Endothelial cell of hepatic sinusoid (primary cell): ENCODE results near the gene IRF4.
"Not testable (repeated sequence)": the region's sequence is repeated elsewhere in the genome, so short reads cannot be mapped to it uniquely, and the experiment has no call there.

Experiments used
- in situ Hi-C: cut with HindIII; loops from 2 replicates; pipeline ENCODE4 v1.10.0; 2017; ENCODE audit warnings: low sequenced_read_pairs

The IRF4 gene

GRCh38 chr6:365835-366234 is 25.7 kb upstream of the IRF4 start:
- in situ Hi-C loops, result no loop called here

DNA sequence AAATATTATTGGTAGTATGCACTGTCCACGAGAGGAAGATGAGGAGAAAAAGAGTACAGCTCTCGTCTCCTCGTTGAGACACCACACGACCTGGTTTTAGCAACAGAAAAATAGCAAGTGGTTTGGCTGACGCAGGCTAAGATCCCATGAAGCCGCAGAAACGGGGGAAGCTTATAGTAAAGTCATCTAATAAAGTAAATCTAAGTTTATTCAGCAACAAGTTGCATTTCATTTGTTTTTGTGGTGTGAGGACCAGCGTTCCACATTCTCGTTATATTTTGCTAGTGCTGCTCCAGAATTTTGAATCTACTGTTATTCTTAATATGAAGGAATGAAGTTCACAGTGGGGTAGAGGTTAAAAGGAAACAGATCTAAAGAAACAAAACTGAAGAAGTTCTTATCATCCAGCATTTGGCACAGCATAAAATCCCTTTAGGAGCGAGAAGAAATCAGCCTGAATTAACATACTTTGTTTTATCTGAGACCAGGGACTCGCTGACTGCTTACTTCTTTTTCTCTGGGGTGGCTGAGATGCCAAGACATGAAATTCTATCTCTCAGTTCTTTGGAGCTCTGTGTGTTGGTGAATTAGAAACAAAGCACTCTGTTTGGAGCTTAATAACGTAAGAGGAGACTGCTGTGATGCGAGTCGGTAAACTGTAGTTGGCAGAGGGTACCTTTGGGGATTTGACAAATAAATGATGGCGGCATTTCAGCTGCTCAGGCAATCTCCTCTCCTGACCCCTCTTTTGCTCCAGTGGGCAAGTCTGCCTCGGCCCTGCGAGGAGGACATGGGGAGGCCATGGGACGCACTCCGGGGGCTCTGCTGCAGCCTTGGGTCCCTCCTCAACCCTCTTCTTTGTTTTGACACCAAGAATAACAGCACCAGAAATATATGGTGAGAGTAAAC is 24.9 kb upstream of the IRF4 start:
- in situ Hi-C loops, result no loop called here

DNA sequence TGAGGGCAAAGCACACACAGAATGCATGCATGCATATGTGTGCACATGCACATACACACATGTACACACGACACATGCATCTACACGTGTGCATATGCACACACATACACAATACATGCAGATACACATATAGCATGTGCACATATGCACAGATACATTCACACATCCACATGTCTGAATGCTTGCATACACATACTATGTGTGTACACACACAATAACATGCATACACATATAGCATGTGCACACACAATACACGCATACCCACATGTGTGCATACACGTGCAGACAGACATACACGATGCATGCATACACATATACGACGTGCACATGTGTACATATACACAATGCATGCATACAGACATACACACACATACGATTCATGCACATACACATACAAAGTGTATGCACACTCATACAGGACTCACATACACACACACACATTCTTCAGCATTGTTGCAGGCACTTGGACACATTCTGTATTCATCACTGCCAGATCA is 24.2 kb upstream of the IRF4 start:
- in situ Hi-C loops, result no loop called here

DNA sequence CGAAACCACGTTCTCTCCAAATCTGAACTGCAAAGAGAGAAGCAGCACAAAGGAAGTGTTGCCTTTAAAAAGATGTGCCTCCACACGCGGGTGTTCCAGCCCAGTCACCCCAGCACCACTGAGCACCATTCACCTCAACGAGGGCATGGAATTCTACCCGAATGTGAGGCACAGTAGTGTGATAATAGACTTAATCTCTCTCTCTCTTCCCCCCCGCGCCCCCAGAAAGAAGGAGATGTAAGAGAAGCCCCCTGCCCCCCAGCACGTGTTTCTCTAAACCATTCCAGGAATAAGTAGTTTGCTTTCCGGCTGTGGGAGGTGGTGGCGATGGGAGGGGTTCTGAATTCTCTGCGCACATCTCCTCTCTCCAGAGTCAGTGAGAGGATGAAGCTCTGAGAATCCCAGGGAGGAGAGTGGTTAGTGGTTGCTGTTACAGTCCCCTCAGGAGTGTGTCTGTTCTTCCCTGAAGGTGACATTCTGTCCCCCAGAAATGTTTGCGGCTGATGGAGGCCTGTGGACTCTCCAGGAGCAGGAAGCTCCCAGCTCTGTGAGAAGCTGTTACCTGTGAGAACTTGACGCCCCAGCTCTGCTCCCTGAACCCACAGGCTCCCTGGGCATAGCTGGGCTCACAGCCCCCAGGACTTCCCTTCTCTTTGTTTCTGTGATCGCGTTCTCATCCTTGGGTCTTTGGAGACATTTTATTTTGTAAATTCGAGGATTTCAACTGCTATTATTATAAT is 23.5 kb upstream of the IRF4 start:
- in situ Hi-C loops, result no loop called here

GRCh38 chr6:369559-370431 is 21.8 kb upstream of the IRF4 start:
- in situ Hi-C loops, result no loop called here

DNA sequence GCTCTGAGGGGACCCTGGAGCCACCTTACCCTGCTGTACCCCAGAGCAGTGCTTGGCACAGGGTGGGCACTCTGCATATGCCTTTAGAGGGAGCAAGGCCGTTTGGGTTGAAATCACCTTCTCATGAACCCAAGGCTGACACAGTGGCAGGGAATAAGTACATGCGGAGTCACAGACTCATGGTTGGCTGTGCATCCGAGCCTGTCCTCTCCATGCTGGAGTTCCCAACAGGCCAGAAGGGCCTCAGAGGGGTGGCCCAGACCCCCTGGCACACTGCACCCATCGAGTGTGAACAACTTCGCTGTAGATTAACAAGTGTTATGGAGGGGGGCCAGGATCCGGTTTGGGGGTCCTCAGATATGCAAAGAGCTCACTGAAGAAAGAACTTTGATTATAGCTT is 21.0 kb upstream of the IRF4 start:
- in situ Hi-C loops, result no loop called here

DNA sequence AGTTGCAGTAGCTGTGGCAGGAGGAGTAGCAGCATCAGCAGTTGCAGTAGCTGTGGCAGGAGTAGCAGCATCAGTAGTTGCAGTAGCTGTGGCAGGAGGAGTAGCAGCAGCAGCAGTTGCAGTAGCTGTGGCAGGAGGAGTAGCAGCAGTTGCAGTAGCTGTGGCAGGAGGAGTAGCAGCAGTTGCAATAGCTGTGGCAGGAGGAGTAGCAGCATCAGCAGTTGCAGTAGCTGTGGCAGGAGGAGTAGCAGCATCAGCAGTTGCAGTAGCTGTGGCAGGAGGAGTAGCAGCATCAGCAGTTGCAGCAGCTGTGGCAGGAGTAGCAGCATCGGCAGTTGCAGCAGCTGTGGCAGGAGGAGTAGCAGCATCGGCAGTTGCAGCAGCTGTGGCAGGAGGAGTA is 19.7 kb upstream of the IRF4 start:
- in situ Hi-C loops, result not testable (repeated sequence)

GRCh38 chr6:372336-372911 is 19.1 kb upstream of the IRF4 start:
- in situ Hi-C loops, result no loop called here

DNA sequence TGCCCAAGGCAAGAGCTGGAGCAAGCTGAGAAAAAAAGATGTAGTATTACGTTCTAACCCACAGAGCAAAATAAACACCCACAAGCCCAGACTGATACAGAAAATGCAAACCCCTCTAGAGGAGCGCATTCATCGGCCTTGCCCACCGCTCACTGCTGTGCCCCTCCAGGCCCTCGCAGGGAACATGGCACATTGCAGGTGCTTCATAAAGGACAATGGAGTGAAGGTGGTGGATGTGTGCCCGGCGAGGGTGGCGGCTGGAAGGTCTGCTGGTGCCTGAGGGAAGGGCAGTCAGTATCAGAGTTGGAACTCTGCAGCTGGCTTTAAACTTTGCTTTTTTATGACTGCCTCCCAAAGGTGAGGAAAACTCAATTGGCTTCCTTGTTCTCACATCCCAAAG is 18.5 kb upstream of the IRF4 start:
- in situ Hi-C loops, result no loop called here

GRCh38 chr6:373773-374724 is 17.5 kb upstream of the IRF4 start:
- in situ Hi-C loops, result no loop called here

DNA sequence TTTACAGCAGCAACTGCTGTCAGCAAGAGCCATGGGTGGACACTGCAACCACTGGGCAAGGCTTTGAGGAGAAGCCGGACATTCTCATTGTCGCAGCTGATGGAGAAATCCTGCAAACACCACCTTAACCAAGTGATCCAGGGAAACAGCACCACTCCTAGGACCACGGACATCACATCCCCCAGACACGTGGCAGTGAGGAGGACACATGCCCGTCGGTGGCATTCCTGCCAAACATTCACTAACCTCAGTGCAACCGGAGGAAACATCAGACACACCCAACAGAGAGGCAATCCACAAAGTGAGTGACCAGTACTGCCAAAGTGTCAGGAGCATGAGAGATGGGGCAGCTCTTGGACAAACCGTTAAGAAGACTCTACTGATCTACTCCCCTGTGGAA is 16.6 kb upstream of the IRF4 start:
- in situ Hi-C loops, result no loop called here

DNA sequence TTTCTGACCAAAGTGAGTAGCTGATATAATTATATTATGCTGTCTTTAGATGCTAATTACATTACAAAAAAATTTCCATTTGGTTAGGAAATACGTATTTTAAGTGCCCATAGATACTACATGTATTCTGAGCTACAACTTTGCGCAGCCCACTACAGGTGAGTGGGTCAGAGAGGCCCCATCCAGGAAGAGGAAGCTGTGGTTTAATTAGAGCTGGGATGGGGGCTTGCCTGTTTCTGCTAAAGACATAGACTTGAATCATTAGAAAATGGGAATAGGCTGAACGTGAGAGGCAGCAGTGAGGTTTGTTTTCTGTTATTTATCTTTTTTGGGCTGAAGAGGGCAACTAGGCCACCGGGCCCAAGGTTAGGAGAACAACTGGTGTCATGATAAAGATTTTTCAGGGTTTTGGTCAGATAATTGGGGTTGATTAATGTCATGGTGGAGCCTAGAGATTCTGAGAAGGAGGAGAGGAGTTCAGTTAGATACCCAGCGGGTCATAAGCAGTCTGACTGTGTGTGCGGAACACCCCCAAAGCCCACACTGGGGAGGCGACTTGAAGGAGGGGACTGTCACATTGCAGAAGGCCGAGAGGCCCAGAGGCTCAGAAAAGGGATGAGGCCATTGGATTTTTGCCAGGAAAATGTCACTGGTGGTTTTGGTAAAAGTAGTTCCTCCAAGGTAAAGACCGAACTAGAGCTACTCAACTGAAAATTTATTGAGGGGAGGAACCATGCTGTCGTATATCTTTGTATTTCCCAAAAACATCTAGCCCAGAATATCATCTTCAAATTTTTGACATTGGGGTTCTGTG is 14.5 kb upstream of the IRF4 start:
- in situ Hi-C loops, result no loop called here

GRCh38 chr6:377641-378020 is 13.9 kb upstream of the IRF4 start:
- in situ Hi-C loops, result not testable (repeated sequence)

DNA sequence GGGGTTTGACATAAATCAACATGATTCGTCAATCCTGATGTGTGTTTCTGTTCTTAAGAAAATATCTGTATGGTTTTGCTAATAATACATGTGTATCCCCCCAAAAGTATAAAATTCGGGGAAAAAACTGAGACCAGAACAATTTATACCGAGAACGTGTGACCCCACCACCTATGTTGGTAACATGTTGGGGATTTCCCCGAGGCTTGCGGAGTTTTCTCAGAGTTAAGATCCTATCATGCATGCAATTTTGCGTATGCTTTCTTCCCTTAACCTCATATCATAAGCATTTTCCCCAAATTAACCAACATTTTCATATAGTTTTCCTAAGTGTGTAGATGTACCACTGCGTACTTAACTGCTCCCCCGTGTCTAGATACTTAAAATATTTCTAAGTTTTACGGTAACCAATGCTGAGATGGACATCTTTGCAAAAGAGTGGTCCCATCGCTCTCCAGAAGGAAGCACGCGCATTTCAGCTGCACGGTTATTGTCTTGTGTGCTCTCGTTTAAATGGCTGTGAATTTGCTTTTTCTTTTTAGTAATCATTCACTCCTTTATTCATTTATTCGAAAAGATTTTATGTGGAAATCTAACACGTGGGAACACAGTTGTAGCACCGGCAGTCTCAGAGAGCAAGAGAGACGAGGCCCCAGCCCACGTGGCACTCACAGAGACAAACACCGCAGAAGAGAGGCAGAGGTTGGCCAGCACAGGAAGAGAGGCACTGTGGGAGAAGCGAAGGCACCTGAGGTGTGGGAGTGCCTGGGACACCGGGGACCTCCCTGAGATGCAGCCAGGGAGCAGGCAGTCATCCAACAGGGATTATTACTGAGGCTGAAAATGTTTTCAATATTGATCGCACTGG is 13.2 kb upstream of the IRF4 start:
- in situ Hi-C loops, result no loop called here

- in situ Hi-C loops, result no loop called here
These were observed 12.6 kb upstream of the IRF4 start for GRCh38 chr6:378958-379409.

DNA sequence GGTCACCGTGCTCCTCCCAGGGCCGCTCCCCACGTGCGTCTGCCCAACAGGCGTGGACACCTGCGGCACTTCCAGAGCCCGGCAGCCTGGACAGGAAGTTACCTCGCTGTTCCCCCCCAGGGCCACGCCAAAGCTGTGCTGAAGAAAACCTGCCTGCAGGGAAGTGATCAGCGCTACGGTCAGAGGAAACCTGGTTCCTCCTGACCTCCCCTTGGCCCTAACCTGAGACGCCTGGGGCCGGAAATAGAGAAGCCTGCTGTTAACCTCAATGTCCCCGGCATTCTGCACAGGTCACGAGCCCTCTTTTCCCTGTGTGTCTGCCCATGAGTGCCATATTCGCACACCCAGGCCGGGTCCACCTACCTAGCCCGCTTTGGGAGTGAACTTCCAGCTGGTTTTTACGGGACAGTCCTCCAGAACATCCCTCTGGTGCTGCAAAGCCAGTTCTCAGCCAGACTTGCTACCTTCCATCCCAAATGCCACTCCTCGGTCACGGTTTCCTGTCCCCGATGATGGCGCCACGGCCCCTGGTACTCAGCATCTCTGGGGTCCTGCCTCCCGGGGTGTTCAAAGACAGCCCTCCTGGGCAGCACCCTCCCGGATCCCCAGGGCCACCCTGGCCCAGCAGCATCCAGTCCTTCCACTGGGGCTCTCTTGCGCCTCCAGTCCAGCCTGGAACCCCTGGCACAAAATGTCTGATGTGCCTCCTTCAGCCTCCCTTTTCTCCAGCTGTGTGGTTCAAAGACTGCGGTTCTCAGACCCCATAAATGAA is 12.0 kb upstream of the IRF4 start:
- in situ Hi-C loops, result no loop called here
